Ishikawa (cell line): ENCODE measurements around the gene CTSD.

Source experiments
- CEBPB ChIP-seq: IDR thresholded peaks from 2 replicates; pipeline ENCODE4 v1.6.1; 2012
- EGR1 ChIP-seq: IDR thresholded peaks from 2 replicates; pipeline ENCODE4 v1.6.1; 2012
- EP300 ChIP-seq: IDR thresholded peaks from 2 replicates; pipeline ENCODE4 v1.6.1; 2012; ENCODE audit warnings: borderline replicate concordance
- FOXM1 ChIP-seq: IDR thresholded peaks from 2 replicates; pipeline ENCODE4 v1.6.1; 2012; ENCODE audit warnings: low read depth, borderline replicate concordance
- NFIC ChIP-seq: IDR thresholded peaks from 2 replicates; pipeline ENCODE4 v1.6.1; 2012
- RAD21 ChIP-seq: IDR thresholded peaks from 2 replicates; pipeline ENCODE4 v1.6.1; 2012; ENCODE audit warnings: low read depth
- TAF1 ChIP-seq: IDR thresholded peaks from 2 replicates; pipeline ENCODE4 v1.6.1; 2012; ENCODE audit warnings: low read depth, mild to moderate bottlenecking
- TCF12 ChIP-seq: IDR thresholded peaks from 2 replicates; pipeline ENCODE4 v1.6.1; 2012; ENCODE audit warnings: low read depth
- ZBTB7A ChIP-seq: IDR thresholded peaks from 2 replicates; pipeline ENCODE4 v1.6.1; 2012; ENCODE audit warnings: low read depth
- TF ChIP-seq, protein P1 (sequence below): IDR thresholded peaks from 2 replicates; pipeline ENCODE4 v1.6.1; 2012
- TF ChIP-seq, protein P2 (sequence below): IDR thresholded peaks from 2 replicates; pipeline ENCODE4 v1.6.1; 2012; ENCODE audit warnings: low read depth, mild to moderate bottlenecking

DNA sequence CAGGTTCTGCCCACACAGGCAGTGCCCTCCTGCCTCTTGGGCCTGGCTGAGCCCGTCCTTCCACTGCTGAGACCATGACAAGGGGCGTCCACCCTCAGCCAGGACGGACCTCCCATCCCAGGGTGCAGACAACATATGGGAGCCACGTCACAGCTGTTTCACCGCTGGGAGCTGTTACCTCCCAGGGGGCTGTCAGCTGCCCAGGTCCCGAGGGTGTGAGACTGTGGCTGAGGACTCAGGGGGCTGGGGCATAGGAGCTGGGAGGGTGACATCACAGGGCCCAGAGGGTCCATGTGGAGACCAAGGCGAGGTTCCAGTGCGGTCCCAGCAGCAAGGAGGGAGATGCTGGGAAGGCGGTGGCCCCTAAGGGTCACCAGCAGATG lies 17.9 kb upstream of the CTSD start:
- TF ChIP-seq NFIC (no peak), ZBTB7A (no peak), RAD21 (no peak), EP300 (no peak), CEBPB (no peak), EGR1 (no peak), TAF1 (no peak), TCF12 (no peak), FOXM1 (no peak)
- TF ChIP-seq, protein P1, sequence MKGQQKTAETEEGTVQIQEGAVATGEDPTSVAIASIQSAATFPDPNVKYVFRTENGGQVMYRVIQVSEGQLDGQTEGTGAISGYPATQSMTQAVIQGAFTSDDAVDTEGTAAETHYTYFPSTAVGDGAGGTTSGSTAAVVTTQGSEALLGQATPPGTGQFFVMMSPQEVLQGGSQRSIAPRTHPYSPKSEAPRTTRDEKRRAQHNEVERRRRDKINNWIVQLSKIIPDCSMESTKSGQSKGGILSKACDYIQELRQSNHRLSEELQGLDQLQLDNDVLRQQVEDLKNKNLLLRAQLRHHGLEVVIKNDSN = no peak
- TF ChIP-seq, protein P2, sequence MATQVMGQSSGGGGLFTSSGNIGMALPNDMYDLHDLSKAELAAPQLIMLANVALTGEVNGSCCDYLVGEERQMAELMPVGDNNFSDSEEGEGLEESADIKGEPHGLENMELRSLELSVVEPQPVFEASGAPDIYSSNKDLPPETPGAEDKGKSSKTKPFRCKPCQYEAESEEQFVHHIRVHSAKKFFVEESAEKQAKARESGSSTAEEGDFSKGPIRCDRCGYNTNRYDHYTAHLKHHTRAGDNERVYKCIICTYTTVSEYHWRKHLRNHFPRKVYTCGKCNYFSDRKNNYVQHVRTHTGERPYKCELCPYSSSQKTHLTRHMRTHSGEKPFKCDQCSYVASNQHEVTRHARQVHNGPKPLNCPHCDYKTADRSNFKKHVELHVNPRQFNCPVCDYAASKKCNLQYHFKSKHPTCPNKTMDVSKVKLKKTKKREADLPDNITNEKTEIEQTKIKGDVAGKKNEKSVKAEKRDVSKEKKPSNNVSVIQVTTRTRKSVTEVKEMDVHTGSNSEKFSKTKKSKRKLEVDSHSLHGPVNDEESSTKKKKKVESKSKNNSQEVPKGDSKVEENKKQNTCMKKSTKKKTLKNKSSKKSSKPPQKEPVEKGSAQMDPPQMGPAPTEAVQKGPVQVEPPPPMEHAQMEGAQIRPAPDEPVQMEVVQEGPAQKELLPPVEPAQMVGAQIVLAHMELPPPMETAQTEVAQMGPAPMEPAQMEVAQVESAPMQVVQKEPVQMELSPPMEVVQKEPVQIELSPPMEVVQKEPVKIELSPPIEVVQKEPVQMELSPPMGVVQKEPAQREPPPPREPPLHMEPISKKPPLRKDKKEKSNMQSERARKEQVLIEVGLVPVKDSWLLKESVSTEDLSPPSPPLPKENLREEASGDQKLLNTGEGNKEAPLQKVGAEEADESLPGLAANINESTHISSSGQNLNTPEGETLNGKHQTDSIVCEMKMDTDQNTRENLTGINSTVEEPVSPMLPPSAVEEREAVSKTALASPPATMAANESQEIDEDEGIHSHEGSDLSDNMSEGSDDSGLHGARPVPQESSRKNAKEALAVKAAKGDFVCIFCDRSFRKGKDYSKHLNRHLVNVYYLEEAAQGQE = no peak
